Metanephros (tissue), 2 donors: Measurements from ENCODE around the gene RNU6-7. TPM values are rescaled to one million over a fixed set of nuclear protein-coding genes. Genes with fewer than 3 reads are reported as not detected.

Experiments used
- small RNA-seq: library from RNA; depleted of rRNA; stranded (forward); fragments of <200 nt; gene quantifications from one replicate; pipeline ENCODE3, GENCODE V24; 2014; ENCODE audit warnings: low replicate concordance
- total RNA-seq: library from RNA; depleted of rRNA; stranded (reverse); fragments of >200 nt; gene quantifications from one replicate; pipeline ENCODE4 v1.2.3, GENCODE V29; 2014

The RNU6-7 gene
- not detected for total RNA-seq

DNA sequence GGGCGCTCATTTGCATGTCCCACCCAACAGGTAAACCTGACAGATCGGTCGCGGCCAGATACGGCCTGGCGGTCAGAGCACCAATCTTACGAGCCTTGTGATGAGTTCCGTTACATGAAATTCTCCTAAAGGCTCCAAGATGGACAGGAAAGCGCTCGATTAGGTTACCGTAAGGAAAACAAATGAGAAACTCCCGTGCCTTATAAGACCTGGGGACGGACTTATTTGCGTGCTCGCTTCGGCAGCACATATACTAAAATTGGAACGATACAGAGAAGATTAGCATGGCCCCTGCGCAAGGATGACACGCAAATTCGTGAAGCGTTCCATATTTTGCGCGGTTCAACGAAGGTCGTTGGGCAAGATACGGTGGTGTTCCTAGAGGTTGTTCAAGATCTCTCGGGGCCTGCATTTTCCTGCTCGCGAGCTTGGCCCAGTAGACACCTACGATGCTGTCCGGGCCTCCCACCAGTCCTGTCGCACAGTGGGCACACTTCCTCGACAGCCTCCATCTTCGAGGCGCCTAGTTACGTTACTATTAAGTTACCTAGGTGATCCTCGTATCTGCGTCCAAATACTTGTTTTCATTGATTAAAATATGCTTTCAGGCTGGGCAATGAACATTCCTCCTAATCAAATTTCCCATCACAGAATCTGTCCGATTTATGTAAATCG lies at the start of gene RNU6-7:
TSS of gene RNU6-7 (plus strand) at position 230 of the 675 bp plus-strand sequence.

GRCh38 chr14:32202998-32203882 lies 1.4 kb downstream of the RNU6-7 start, which contains the start of gene RNU6-8:
Gene RNU6-8, minus strand, starts transcription at chr14:32203269.

Small RNAs within 50 kb of the gene (small RNA-seq; reads per million reads assigned to genes)
- gene RNU6-7 (1.6 reads per million, percentile 88 among the genes with 10 or more reads in this experiment), gene RNU6-8 (not detected)

Other genes with a start within 250 kb of the RNU6-7 start
- 130 TPM for gene ARHGAP5, start 124.7 kb upstream of the RNU6-7 start, total RNA-seq
- gene RNU6-8, start 1.2 kb downstream of the RNU6-7 start, total RNA-seq: not detected
- 17.8 TPM for gene AKAP6, start 127.3 kb downstream of the RNU6-7 start, total RNA-seq